ENCODE data around the gene PAM16. TPM values are rescaled to one million over a fixed set of nuclear protein-coding genes. Genes with fewer than 3 reads are reported as not detected.

The PAM16 gene
- total and polyA plus RNA-seq, 9 of the 15 experiments (the other 6 are each of a cell fraction or from before 2014, with no cell fraction given), result 38.7 to 273 (median 79.3) TPM

DNA sequence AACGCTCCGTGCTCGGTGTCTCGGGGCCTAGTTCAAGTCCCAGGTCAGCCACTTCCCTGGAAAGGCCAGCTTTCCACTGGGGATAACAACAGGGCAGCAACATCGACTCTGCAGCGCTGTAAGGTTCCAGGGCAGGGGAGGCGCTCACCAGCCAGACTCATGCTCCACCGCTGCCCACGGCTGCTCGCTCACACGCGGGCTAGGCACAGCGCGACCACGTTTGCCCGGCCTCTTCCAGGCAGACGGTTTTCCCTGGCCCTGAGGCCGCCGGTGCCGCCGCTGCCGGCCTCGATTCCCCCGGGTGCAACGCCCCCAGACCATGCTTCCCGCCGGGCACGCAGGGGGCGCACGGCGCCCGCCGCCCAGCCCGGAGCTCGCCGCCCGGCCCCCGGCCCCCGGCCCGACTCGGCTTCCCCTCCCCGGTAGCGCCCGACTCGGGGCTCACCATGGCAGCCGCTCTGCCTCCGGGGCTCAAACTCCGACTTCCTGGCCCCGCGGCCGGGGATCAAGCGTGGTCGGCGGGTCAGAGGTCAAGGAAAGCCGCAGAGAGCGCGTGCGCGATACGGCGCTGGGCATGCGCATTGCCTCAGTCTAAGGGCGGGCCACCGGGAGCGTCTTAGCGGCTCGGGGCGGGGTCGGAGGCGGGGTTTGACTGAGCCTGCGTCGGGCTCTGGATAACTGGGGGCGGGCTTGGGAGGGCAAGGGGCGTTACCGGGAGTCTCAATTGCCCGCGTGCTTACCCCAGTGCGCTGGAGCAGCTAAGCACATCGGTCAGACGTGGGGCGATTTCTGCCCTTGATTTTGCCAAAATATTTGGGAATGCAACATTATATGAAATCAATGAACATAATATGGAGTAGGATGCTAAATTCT, at the start of gene PAM16 (continued):
- TF ChIP-seq, protein P1, sequence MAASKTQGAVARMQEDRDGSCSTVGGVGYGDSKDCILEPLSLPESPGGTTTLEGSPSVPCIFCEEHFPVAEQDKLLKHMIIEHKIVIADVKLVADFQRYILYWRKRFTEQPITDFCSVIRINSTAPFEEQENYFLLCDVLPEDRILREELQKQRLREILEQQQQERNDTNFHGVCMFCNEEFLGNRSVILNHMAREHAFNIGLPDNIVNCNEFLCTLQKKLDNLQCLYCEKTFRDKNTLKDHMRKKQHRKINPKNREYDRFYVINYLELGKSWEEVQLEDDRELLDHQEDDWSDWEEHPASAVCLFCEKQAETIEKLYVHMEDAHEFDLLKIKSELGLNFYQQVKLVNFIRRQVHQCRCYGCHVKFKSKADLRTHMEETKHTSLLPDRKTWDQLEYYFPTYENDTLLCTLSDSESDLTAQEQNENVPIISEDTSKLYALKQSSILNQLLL (CRISPR knock-in tag; IDR thresholded peaks at IDR 0.05; ENCODE audit: borderline replicate concordance), result no peak
- TF ChIP-seq TAL1 (IDR thresholded peaks at IDR 0.05) (no peak), BDP1 (IDR thresholded peaks at IDR 0.05; ENCODE audit: insufficient read depth, insufficient read length) (no peak), L3MBTL2 (IDR thresholded peaks at IDR 0.05) (peak; percentile 85), PHF21A (IDR thresholded peaks at IDR 0.05; ENCODE audit: borderline replicate concordance, low read depth) (no peak), CCNT2 (IDR thresholded peaks at IDR 0.05; ENCODE audit: borderline replicate concordance, extremely low read depth, insufficient read length, low read depth, low read length) (peak; percentile 65), MTA3 (IDR thresholded peaks at IDR 0.05; ENCODE audit: borderline replicate concordance) (peak; percentile 46; the same call in 1 of the 2 replicates), RFX7 (CRISPR knock-in tag; IDR thresholded peaks at IDR 0.05) (no peak), NR2C1 (IDR thresholded peaks at IDR 0.05) (peak; percentile 94), NR2C1 (tag; IDR thresholded peaks at IDR 0.05) (peak; percentile 96), HLTF (IDR thresholded peaks at IDR 0.05) (peak; percentile 71; the same call in 1 of the 2 replicates), NFE2L1 (tag; IDR thresholded peaks at IDR 0.05; ENCODE audit: borderline replicate concordance, low read depth) (no peak), ZFPM2 (CRISPR knock-in tag; IDR thresholded peaks at IDR 0.05) (no peak), PTRF (tag; IDR thresholded peaks at IDR 0.05) (no peak), ZNF23 (CRISPR knock-in tag; IDR thresholded peaks at IDR 0.05) (no peak), TAF7 (tag; IDR thresholded peaks at IDR 0.05) (no peak), RBM22 (IDR thresholded peaks at IDR 0.05; ENCODE audit: low read depth, low read length, poor library complexity, severe bottlenecking) (peak; percentile 65)
- TF ChIP-seq, protein P2, sequence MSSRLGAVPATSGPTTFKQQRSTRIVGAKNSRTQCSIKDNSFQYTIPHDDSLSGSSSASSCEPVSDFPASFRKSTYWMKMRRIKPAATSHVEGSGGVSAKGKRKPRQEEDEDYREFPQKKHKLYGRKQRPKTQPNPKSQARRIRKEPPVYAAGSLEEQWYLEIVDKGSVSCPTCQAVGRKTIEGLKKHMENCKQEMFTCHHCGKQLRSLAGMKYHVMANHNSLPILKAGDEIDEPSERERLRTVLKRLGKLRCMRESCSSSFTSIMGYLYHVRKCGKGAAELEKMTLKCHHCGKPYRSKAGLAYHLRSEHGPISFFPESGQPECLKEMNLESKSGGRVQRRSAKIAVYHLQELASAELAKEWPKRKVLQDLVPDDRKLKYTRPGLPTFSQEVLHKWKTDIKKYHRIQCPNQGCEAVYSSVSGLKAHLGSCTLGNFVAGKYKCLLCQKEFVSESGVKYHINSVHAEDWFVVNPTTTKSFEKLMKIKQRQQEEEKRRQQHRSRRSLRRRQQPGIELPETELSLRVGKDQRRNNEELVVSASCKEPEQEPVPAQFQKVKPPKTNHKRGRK (tag; IDR thresholded peaks at IDR 0.05), result no peak
- TF ChIP-seq, protein P3, sequence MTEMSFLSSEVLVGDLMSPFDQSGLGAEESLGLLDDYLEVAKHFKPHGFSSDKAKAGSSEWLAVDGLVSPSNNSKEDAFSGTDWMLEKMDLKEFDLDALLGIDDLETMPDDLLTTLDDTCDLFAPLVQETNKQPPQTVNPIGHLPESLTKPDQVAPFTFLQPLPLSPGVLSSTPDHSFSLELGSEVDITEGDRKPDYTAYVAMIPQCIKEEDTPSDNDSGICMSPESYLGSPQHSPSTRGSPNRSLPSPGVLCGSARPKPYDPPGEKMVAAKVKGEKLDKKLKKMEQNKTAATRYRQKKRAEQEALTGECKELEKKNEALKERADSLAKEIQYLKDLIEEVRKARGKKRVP (CRISPR knock-in tag; IDR thresholded peaks at IDR 0.05), result no peak
- TF ChIP-seq, protein P4, sequence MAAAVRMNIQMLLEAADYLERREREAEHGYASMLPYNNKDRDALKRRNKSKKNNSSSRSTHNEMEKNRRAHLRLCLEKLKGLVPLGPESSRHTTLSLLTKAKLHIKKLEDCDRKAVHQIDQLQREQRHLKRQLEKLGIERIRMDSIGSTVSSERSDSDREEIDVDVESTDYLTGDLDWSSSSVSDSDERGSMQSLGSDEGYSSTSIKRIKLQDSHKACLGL (CRISPR knock-in tag; IDR thresholded peaks at IDR 0.05; ENCODE audit: borderline replicate concordance, poor library complexity, severe bottlenecking), result peak; percentile 61
- TF ChIP-seq, protein P5, sequence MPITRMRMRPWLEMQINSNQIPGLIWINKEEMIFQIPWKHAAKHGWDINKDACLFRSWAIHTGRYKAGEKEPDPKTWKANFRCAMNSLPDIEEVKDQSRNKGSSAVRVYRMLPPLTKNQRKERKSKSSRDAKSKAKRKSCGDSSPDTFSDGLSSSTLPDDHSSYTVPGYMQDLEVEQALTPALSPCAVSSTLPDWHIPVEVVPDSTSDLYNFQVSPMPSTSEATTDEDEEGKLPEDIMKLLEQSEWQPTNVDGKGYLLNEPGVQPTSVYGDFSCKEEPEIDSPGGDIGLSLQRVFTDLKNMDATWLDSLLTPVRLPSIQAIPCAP (CRISPR knock-in tag; IDR thresholded peaks at IDR 0.05; ENCODE audit: borderline replicate concordance), result no peak
- TF ChIP-seq, protein P6, sequence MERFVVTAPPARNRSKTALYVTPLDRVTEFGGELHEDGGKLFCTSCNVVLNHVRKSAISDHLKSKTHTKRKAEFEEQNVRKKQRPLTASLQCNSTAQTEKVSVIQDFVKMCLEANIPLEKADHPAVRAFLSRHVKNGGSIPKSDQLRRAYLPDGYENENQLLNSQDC (CRISPR knock-in tag; IDR thresholded peaks at IDR 0.05), result no peak

Data from K562 (cell line).